BJ (cell line): ENCODE results near the gene RGS10. TPM values are rescaled to one million over a fixed set of nuclear protein-coding genes. Genes with fewer than 3 reads are reported as not detected.

Source experiments
- CTCF ChIA-PET: fragments of 350-600 bp; formaldehyde crosslinking; extraction: SDS; loops from one replicate; lab custom pipeline; 2021; ENCODE audit warnings: antibody characterized with exemption, inconsistent platforms; lab: Yijun Ruan, JAX
- POLR2A ChIA-PET: fragments of 300-600 bp; sonication (Branson Sonifier 250); formaldehyde crosslinking; extraction: SDS; loops from one replicate; lab custom pipeline; 2021; ENCODE audit warnings: antibody characterized with exemption; lab: Charles Lee
- DNase-seq: peaks from one replicate; pipeline ENCODE4 v3.0.0-alpha.2; 2011; ENCODE audit warnings: low read depth
- H3K27me3 ChIP-seq: 2 replicates; pipeline ENCODE4 v1.6.0; 2011; ENCODE audit warnings: low read length; ENCODE audit not compliant: control insufficient read depth, insufficient read depth
- H3K36me3 ChIP-seq: 2 replicates; pipeline ENCODE4 v1.5.1; 2011; ENCODE audit warnings: low read length; ENCODE audit not compliant: control insufficient read depth, insufficient read depth
- H3K4me3 ChIP-seq: 2 replicates; pipeline ENCODE4 v1.5.1; 2011; ENCODE audit warnings: low read depth, mild to moderate bottlenecking, control low read depth, low read length
- polyA plus RNA-seq: library from polyadenylated mRNA; depleted of rRNA; stranded (reverse); fragments of >200 nt; gene quantifications from 2 replicates; pipeline ENCODE4 v1.2.3, GENCODE V29; 2011
- TF ChIP-seq, protein P1 (sequence below): IDR thresholded peaks from 2 replicates; pipeline ENCODE4 v1.5.1; 2011; ENCODE audit warnings: low read depth, mild to moderate bottlenecking, control low read depth, inconsistent platforms, low read length, moderate library complexity; ENCODE audit not compliant: insufficient read depth

The RGS10 gene
- polyA plus RNA-seq, 1 experiment, result 34.5 TPM

DNA sequence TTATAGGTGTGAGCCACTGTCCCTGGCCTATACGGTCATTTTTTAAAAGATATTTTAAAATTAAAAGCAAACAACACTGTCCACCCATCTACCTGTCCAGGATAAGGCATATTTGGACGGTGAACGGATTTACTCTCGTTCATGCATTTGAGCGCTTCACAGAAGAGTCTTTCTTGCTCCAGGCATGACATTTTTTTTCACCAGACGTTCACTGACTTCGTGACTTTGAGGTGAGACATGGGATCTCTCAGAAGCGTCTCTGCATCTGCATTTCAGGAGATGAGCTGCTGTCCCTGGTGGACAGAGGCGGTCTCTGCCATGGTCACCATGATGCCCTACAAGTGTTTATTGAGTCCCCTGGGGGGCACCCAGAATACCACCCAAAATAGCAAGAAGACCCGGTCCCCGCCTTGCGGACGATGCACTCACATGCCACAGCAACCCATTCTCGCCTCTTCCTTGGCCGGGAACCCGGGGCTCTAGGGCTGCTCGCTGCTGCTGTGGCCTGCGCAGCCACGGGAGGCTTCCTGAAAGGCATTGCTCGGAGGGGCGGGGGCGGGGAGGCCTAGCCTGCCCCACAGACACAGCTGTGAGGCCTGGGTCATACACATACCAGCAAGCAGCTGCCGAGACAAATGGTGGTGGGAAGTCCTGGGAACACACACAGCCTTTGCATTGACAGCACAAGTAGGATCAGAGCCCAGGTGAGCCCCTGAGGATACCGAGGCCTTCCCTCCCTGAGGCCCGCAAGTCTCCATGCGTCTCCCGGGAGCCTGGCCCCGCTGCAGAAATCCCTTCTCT lies 84.4 kb downstream of the RGS10 start:
- H3K4me3 ChIP-seq, result no peak overlapping the region
- ChIA-PET CTCF (interaction anchor here (1.6 to 3.3 kb wide), 2 partner anchors 31 to 259 kb away, joined by 3 to 14 read pairs; no protein-coding TSS in a partner anchor), POLR2A (no interaction called here)
- TF ChIP-seq, protein P1, sequence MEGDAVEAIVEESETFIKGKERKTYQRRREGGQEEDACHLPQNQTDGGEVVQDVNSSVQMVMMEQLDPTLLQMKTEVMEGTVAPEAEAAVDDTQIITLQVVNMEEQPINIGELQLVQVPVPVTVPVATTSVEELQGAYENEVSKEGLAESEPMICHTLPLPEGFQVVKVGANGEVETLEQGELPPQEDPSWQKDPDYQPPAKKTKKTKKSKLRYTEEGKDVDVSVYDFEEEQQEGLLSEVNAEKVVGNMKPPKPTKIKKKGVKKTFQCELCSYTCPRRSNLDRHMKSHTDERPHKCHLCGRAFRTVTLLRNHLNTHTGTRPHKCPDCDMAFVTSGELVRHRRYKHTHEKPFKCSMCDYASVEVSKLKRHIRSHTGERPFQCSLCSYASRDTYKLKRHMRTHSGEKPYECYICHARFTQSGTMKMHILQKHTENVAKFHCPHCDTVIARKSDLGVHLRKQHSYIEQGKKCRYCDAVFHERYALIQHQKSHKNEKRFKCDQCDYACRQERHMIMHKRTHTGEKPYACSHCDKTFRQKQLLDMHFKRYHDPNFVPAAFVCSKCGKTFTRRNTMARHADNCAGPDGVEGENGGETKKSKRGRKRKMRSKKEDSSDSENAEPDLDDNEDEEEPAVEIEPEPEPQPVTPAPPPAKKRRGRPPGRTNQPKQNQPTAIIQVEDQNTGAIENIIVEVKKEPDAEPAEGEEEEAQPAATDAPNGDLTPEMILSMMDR, result no peak
- peaks cover 9% of the 10 kb centered on the region for H3K36me3 ChIP-seq
- no peak for DNase-seq
- H3K27me3 ChIP-seq, result no peaks in the 10 kb centered on the region

DNA sequence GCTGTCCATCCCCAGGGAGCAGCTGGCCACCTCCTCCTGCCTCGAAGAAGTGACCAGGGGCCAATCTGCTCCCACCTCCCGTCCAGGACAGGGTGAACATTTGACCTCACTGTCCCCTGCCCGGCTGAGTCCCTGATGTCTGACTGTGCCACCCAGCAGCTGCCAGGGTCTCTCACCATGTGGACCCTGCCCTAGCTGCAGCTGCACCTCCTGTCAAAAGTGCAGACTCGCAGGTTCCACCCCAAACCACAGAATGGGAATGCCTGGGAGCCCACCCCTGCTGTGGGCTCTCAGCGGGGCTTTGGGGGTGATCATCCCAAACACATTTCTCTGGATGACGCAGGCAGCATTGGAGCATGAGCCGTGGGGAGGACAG lies 86.1 kb downstream of the RGS10 start:
- peaks cover 14% of the 10 kb centered on the region for H3K36me3 ChIP-seq
- no peaks in the 10 kb centered on the region for H3K27me3 ChIP-seq
- CTCF ChIA-PET, result interaction anchor here (1.1 to 3.3 kb wide), 3 partner anchors 12 to 257 kb away, joined by 3 to 14 read pairs (median 4); no protein-coding TSS in a partner anchor
- POLR2A ChIA-PET, result no interaction called here
- no peak for DNase-seq
- TF ChIP-seq, protein P1, result no peak
- H3K4me3 ChIP-seq, result no peak overlapping the region

DNA sequence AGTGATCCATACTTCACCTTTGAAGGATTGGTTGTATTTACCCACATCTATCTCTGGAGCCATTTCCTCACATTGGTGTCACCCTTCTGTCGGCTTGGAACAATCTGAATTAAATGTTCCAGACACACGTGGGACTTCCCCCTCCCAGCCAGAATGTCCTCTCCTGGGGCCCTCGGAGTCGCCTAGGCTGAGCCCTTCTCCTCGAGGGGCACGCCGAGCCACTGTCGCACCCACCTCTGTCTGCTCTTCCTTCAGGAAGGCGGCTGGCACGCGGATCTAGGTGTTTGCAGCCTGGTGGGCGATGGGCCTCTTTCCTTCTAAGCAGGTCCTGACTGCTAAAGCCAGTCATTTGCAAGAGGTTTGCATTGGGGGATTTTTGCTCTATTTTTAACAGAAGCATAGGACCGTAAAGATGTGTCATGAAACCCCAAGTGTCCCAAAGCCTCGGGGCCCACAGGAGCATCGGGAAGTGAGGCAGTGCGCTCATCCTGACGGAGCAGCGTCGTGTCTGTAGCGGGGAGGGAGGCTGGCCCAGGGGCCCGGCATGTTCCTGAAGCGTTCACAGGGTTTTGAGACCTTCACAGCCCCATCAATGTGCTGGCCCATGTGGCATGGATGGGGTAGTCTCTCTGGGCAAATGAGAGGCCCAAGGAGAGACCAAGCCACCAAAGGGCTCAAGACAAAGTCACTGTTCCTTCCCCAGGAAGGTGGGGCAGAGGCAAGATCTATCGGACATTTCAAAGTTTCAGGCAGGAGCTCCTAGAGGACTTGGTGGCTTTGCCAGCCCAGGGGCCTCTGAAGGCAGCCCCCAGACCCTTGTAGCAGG lies 86.7 kb downstream of the RGS10 start:
- TF ChIP-seq, protein P1, result no peak
- no peak overlapping the region for H3K4me3 ChIP-seq
- DNase-seq, result no peak
- ChIA-PET POLR2A (no interaction called here), CTCF (no interaction called here)
- H3K36me3 ChIP-seq, result peaks cover 14% of the 10 kb centered on the region
- no peaks in the 10 kb centered on the region for H3K27me3 ChIP-seq

DNA sequence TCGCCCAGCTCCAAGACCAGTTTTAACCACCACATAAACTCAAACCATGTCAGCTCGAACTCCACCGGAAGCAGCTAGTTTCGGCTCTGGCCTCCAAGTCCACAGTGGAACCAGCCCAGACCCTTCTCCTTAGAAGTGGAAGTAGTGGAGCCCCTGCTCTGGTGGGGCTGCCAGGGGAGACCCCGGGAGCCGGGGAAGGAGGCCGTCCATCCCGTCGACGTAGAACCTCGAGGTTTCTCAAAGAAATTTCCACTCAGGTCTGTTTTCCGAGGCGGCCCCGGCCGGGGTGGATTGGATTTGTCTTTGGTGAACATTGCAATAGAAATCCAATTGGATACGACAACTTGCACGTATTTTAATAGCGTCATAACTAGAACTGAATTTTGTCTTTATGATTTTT lies 87.5 kb downstream of the RGS10 start:
- ChIA-PET CTCF (interaction anchor here (2.2 kb wide), 1 partner anchor 248 kb away, joined by 5 read pairs; the partner anchor contains the start of gene GRK5), POLR2A (no interaction called here)
- H3K36me3 ChIP-seq, result peaks cover 14% of the 10 kb centered on the region
- TF ChIP-seq, protein P1, result no peak
- H3K4me3 ChIP-seq, result no peak overlapping the region
- H3K27me3 ChIP-seq, result no peaks in the 10 kb centered on the region
- no peak for DNase-seq

DNA sequence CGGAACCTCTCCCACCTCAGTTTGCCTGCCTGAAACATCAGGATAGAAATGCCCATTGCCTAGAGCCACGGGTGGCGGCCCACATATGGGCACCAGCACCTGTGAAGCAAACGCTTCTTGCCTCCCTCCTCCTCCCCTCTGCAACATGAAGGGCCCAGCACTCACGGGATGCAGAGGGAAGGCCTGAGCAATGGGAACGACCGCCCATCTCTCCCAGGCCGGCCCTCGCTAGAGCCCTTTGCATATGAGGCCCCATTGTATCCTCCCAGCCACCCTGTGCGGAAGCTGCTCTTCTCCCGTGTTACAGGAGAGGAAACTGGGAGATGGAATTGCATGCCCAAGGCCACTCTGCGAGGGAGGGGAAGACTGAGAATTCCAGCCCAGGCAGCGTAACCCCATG lies 88.2 kb downstream of the RGS10 start:
- ChIA-PET POLR2A (no interaction called here), CTCF (interaction anchor here (1.0 to 2.2 kb wide), 2 partner anchors 247 to 255 kb away, joined by 3 to 5 read pairs; partner anchors contain the start of gene GRK5)
- no peaks in the 10 kb centered on the region for H3K27me3 ChIP-seq
- no peak for DNase-seq
- TF ChIP-seq, protein P1, result no peak
- H3K36me3 ChIP-seq, result peaks cover 14% of the 10 kb centered on the region
- H3K4me3 ChIP-seq, result no peak overlapping the region
